Raji (cell line): ENCODE results near the gene ZNF730.

ENCODE experiments used
- POLR2A ChIP-seq: IDR thresholded peaks from 2 replicates; pipeline ENCODE4 v1.6.1; 2011; ENCODE audit warnings: low read depth, low read length, control low read depth; ENCODE audit not compliant: insufficient read depth

ZNF730 gene

DNA sequence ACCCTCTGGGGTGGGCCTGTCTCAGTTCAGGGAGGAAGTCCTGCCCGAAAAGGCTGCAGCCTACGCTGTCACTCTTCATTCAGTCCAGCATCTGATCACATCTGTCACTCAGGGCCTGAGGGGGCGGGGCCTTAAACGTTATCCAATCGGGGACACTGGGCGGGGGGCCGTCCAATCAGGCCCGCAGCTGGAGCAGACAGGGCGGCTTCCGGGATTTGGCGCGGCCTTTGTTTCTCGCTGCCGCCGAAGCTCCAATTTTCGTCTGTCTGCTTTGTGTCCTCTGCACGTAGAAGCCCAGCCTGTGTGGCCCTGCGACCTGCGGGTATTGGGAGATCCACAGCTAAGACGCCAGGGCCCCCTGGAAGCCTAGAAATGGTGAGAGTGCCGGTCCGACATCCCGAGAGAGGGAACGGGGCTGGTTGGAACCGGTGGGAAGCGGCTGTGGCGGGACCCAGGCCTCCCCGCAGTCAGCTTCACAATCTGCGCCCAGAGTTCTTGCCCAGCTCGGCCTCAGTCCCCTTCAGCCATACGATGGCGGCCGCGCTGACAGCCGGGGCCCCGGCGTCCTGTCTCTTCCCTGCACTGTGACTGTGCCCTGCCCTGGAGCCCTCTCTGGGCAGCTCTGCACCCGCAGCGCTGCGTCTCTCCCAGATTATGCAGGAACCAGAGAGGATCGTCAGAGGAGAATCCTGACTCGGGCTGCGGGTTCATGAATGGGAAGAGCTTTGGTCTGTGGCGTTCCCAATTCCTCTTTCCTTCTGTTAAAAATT, at the start of gene ZNF730:
ZNF730 (plus strand) TSS at position 224 of the 770 bp plus-strand sequence; CDS start at position 373, 149 bp downstream.
- peak; percentile 72 for TF ChIP-seq POLR2A

DNA sequence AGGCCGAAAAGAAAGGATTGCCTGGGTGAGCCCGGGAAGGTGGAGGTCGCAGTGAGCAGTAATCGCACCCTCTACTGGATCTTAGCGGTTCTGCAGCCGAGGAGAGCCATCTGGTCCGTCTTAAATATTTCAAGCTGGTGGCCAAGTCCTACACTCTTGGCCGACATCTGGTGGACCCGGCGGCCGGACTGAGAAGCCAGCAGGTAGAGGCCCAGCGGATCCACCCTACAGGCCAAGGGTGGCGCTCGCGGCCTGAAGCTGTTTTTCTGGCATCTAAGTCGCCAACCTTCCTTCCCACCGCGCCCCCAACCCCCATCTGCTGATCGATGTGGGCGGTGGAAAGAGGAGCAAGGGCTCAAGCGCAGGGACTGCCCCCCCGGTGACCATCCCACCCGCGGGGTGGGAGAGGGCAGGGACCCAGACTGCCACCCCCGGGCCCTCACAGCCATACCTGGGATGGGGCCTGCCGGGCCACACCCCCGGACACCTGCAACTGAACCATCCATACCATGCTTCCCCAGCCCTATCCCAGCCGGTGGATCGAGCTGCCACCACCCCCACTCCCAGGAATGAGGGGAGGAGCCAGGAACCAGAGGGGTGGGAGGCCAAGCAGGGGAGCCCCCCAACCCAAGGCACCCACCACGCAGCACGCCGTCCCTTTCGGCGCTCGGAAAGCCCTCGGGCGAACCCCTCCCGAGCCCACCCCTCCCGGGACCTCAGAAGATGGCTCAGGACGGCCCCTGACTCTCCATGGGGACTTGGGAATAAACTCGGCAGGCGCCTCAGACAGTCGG, 46.3 kb upstream of the ZNF730 start:
- TF ChIP-seq POLR2A, result no peak

DNA sequence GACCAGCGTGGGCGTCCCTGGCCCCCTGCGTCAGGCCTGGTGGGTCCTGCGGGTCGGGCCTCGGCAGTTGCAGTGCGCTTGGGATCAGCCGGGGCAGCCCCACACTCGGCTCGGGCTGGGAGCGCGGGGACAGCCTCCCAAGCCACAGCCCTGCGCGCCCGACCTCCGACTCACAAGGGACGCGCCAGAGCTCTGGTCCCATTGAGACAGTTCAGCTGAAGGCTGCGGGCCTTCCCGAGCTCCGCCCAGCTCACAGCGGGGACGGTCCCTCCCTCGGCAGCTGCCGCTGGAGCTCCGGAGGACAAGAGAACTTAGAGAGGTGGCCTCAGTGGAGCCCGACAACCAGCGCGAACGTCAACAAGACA, 45.7 kb upstream of the ZNF730 start:
- no peak for TF ChIP-seq POLR2A

DNA sequence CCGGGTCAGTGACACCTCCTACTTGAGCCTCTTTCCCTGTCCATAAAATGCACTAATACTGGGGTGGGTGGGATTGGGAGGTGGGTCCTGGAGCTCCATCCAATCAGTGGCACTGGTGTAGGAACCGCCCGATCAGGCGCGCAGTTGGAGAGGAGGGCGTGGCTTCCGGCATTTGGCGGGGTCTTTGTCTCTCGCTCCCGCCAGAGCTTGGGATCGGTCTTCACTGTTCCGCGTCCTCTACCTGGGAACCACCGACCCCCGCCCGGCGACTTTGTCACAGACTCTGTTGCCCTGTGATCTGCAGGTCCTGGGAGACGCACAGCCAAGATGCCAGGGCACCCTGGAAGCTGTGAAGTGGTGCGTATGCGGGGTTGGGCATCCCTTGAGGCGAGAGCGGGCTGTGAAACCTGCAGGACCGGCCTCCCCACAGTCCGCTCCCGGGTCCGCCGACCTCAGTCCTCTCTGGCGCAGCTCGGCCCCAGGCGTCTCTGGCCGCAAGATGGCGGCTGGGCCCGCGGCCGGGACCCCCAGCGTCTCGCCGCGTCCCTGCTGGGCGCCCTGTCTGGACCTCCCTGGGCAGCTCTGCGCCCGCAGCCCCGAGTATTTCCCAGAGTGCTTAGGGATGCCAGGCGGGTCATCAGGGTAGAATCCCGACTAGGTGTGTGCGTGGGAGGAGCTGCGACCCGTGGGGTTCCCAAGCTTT, 41.6 kb upstream of the ZNF730 start:
- peak; percentile 69 for TF ChIP-seq POLR2A

DNA sequence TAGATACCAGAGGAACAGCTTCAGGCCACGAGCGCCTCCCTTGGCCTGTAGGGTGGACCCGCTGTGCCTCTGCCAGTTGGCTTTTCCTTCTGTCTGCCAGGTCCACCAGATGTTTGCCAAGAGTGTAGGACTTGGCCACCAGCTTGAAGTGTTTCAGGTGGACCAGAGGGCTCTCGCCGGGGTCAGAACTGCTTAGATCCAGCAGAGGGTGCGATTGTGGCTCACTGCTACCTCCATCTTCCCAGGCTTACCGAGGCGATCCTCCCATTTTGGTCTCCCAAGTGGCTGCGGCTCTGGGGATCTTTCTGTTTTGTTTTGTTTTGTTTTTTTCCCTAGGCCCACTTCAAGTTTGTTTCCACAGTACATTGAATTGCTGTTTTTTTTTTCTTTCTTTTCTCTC, 23.0 kb upstream of the ZNF730 start:
- no peak for TF ChIP-seq POLR2A

DNA sequence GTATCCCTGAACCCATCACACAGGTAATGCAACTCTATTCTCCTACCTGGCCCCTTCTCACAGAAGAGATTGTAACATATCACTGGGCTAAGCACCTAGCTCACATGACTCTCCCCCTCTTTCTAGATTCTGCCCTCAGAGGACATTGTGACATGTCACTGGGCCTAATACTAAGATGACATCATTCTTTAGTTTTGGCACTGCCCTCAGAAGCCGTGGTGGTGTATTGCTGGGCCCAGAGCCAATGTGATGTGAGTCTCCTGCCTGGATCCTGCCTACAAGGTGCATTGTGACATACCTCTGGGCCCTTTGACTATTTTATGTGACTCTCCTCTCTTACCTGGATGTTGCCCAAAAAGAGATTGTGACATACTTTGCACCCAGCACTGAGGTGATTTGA, 21.4 kb upstream of the ZNF730 start:
- TF ChIP-seq POLR2A, result no peak

DNA sequence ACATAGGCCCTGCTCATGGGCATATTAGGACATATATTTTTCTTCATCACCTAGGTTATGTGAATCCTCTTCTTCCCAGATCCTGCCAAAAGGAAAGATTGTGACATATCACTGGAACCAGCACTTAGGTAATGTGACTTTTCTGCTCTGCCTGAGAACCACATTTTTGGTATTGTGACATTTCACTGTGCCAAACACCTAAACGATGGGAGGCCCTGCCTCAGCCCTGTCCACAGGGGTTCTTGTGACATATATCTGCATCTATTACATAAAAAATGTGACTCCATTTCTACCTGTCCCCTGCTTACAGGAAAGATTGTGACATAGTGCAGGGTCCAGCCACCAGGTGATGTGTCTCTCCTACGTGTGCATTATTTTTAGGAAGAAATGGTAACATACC, 18.5 kb upstream of the ZNF730 start:
- TF ChIP-seq POLR2A, result no peak

DNA sequence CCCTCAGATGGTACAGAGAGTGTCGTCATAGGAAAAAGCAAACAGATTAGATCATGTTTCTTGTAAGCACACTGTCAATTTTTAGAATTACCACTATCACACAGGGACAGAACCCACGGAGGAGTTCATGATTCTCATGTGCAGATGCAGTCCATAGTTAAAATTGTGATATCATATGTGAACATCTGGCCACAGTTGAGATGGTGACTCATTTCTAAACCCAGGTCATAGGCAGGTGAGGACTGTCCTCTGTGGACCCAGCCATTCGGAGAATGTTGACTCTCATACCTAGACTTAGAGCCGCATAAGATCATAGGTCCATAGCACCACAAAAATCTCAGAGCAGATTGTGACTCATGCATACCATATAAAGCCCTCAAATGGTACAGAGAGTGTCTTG, 17.8 kb upstream of the ZNF730 start:
- no peak for TF ChIP-seq POLR2A

DNA sequence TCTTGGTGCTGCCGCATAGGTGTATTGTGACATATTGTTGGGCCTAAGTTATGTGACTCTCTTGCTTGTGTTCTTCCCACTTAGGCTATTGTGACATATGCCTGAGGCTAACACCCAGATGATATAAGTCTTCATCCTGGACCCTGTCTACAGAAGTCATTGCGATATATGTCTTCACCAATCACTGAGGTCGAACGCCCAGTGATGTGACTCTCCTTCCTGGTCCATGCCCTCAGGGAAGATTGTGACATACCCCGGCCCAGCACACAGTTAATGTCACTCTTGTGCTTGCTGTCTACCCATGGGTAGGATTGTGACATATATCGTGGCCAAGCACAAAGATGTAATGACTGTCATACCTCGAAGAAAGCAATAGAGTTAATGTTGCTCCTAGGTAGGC, 16.9 kb upstream of the ZNF730 start:
- no peak for TF ChIP-seq POLR2A

DNA sequence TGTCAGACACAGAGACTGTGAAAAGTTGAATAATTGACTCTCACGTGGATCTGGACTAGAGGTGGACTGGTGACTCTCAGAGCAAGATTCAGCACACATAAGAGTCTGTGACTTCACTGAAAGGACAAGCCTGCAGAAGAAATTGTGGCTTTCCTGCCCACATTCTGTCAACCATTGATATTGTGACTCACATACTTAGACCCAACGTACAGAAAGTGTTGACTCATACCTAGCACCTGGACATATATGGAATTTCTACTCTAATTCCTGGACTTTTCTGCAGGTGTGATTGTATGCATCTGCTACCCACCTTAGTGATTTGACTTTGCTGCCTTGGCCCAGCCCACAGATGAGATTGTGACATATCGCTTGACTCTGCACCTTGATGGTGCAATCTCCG, 15.6 kb upstream of the ZNF730 start:
- no peak for TF ChIP-seq POLR2A

DNA sequence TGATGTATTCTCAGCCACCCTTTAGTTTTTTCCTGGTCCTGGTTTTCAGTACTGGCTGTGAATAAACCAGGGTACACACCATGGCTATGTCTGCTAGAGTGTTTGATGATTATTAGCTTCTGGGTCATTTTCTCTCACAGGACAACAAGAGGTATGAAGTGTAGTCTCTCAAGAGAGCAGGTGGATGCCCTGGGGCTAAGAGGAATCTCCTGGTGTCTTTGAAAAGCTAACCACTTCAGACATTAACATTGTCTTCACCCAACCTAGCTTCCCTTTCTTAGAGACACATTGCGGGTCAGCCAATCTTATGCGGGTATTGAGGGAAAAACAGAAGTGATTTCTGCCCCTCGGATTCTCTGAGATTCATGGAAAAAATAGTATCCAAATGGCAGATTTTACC, 1.6 kb downstream of the ZNF730 start:
- TF ChIP-seq POLR2A, result no peak

DNA sequence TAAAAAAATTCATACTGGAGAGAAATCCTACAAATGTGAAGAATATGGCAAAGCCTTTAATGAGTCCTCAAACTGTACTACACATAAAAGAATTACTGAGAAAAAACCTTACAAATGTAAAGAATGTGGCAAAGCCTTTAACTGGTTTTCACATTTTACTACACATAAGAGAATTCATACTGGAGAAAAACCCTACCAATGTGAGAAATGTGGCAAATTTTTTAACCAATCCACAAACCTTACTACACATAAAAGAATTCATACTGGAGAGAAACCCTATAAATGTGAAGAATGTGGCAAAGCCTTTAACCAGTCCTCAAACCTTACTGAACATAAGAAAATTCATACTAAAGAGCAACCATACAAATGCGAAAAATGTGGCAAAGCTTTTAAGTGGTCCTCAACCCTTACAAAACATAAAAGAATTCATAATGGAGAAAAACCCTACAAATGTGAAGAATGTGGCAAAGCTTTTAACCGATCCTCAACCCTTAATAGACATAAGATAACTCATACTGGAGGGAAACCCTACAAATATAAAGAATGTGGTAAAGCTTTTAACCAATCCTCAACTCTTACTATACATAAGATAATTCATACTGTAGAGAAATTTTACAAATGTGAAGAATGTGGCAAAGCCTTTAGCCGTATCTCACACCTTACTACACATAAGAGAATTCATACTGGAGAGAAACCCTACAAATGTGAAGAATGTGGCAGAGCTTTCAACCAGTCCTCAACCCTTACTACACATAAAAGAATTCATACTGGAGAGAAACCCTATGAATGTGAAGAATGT, 29.0 kb downstream of the ZNF730 start:
- TF ChIP-seq POLR2A, result no peak

DNA sequence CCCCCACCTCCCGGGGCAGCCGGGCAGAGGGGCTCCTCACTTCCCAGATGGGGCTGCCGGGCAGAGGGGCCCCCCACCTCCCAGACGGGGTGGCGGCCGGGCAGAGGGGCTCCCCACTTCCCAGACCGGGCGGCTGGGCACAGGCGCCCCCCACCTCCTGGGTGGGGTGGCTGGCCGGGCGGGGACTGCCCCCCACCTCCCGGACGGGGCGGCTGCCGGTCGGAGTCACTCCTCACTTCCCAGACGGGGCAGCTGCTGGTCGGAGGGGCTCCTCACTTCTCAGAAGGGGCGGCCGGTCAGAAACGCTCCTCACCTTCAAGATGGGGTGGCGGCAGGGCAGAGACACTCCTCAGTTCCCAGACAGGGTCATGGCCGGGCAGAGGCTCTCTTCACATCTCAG, 43.9 kb downstream of the ZNF730 start:
- no peak for TF ChIP-seq POLR2A

DNA sequence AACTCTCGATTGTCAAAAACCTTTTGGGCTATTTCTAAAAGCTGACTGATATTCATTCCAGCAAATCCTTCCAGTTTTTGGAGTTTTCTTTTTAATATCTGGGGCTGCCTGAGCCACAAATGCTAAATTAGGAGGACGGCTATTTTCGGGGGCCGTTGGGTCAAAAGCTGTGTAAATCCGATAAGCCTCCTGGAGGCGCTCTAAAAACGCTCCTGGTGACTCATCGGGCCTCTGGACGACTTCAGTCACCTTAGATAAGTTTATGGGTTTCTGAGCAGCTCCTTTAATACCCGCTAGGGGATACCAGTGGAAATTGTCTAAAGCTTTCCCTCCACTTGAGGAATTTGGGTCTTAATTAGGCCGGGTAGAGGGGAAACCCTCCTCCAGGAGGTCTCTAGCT, 66.4 kb downstream of the ZNF730 start:
- TF ChIP-seq POLR2A, result no peak

DNA sequence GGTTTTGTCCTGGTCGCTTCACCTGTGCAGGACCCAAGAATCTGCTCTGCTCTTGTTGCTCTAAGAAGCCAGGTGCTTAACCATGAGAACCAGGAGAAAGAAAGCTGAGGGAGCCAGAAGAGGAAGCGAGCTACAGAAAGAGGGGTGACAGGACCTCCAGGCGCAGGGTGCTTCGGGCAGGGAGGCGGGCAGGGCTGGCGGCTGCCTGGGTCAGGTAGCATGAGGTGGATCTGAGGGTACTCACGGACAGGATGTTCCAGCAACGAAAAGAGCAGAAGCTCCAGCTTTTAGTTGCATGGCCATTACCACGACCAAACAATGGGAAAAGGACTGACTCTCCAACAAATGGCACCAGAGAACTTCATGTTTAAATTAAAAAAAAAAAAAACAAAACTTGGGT, 73.5 kb downstream of the ZNF730 start:
- TF ChIP-seq POLR2A, result no peak
